Gastrocnemius medialis (tissue), 4 donors: Measurements from ENCODE around the gene MYBPC3. TPM values are rescaled to one million over a fixed set of nuclear protein-coding genes. Genes with fewer than 3 reads are reported as not detected.

Experiments used
- ATAC-seq, 2 donors: fragments of 150-250 bp; one replicate each; pipeline ENCODE4 v1.9.1; 2016
- DNase-seq, 2 donors: peaks; one replicate each; pipeline ENCODE4 v3.0.0-alpha.2; 2019
- H3K27ac ChIP-seq, 4 donors: fragments of 200-600 bp; sonication (generic); 1 replicate in 1 of 4; 2 replicates in 3 of 4; pipeline ENCODE4 v1.5.1; 2016 to 2018; ENCODE audit warnings: mild to moderate bottlenecking in 2 of 4, moderate library complexity in 1 of 4
- H3K27me3 ChIP-seq, 3 donors: fragments of 200-600 bp; sonication (generic) in 2 of 3; 1 replicate in 1 of 3; 2 replicates in 2 of 3; pipeline versions ENCODE4 v1.5.1 to v1.6.0; 2016 to 2019; ENCODE audit warnings: mild to moderate bottlenecking in 1 of 3, moderate library complexity in 1 of 3
- H3K36me3 ChIP-seq, 2 donors: fragments of 200-600 bp; sonication (generic) in 1 of 2; one replicate each; pipeline ENCODE4 v1.5.1; 2017 to 2018
- H3K4me1 ChIP-seq, 2 donors: fragments of 200-600 bp; sonication (generic) in 1 of 2; one replicate each; pipeline ENCODE4 v1.5.1; 2016 to 2017; ENCODE audit warnings: mild to moderate bottlenecking in 2 of 2
- H3K4me3 ChIP-seq, 4 donors: fragments of 200-600 bp; sonication (generic) in 3 of 4; 1 replicate in 1 of 4; 2 replicates in 3 of 4; pipeline ENCODE4 v1.5.1; 2016 to 2019; ENCODE audit warnings: mild to moderate bottlenecking in 2 of 4
- H3K9me3 ChIP-seq, 3 donors: fragments of 200-600 bp; sonication (generic) in 2 of 3; 1 replicate in 1 of 3; 2 replicates in 2 of 3; pipeline ENCODE4 v1.5.1; 2016 to 2019
- POLR2A ChIP-seq, 2 donors: fragments of 450-650 bp; IDR thresholded peaks; one replicate each; pipeline ENCODE4 v1.6.1; 2017; ENCODE audit warnings: antibody characterized with exemption in 2 of 2, mild to moderate bottlenecking in 2 of 2, moderate library complexity in 2 of 2
- in situ Hi-C, 4 donors: fragments of 200-750 bp; cut with MboI; loops; one replicate each; pipeline versions ENCODE4 v1.15.0 to v1.8.0; 2017; ENCODE audit warnings: low sequenced_read_pairs in 4 of 4
- intact Hi-C: fragments of 100-400 bp; cut with DNase I; formaldehyde crosslinking; loops from one replicate; pipeline ENCODE4 v1.15.1; 2023; ENCODE audit warnings: low total_unique reads
- total RNA-seq, 4 donors: library from RNA; depleted of rRNA; stranded (reverse); fragments of >200 nt; gene quantifications; one replicate each; pipeline versions ENCODE4 v1.1.0 to v1.2.3, GENCODE V29; 2016
- TF ChIP-seq, protein P1 (sequence below), 5 experiments: fragments of 450-650 bp in 3 of 5; fragments of 200-600 bp in 2 of 5; sonication (generic) in 2 of 5; IDR thresholded peaks in 4 of 5; conservative IDR thresholded peaks in 1 of 5; 1 replicate in 4 of 5; 2 replicates in 1 of 5; pipeline ENCODE4 v1.5.1; 2016 to 2019; ENCODE audit warnings: antibody characterized with exemption in 5 of 5, mild to moderate bottlenecking in 3 of 5, moderate library complexity in 3 of 5

The MYBPC3 gene
- total RNA-seq, 4 donors from 2014 or later, result 0.07 TPM; not detected in 3

DNA sequence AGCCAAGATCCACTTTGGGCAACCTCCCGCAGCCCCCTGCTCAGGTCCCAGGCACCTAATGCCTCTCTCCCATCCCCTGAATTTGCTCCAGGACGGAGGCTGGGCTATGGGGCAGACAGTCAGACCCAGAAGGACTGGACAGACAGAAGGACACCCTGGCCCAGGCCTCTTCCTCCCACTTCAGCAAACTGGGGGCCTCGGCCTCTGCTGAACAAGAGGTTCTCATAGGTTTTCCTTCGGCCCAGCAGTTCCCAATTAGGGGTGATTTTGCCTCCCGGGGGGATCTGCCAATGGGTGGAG, 22.2 kb upstream of the MYBPC3 start:
- no peak overlapping the region for H3K27ac ChIP-seq
- H3K4me1 ChIP-seq, result peaks cover 0 to 6% of the 10 kb centered on the region in 2 donors
- H3K27me3 ChIP-seq, result no peaks in the 10 kb centered on the region
- H3K9me3 ChIP-seq, result no peaks in the 10 kb centered on the region
- no peak for TF ChIP-seq POLR2A (IDR thresholded peaks at IDR 0.05)
- TF ChIP-seq, protein P1, sequence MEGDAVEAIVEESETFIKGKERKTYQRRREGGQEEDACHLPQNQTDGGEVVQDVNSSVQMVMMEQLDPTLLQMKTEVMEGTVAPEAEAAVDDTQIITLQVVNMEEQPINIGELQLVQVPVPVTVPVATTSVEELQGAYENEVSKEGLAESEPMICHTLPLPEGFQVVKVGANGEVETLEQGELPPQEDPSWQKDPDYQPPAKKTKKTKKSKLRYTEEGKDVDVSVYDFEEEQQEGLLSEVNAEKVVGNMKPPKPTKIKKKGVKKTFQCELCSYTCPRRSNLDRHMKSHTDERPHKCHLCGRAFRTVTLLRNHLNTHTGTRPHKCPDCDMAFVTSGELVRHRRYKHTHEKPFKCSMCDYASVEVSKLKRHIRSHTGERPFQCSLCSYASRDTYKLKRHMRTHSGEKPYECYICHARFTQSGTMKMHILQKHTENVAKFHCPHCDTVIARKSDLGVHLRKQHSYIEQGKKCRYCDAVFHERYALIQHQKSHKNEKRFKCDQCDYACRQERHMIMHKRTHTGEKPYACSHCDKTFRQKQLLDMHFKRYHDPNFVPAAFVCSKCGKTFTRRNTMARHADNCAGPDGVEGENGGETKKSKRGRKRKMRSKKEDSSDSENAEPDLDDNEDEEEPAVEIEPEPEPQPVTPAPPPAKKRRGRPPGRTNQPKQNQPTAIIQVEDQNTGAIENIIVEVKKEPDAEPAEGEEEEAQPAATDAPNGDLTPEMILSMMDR (IDR thresholded peaks at IDR 0.05 in 4 of 5, conservative IDR thresholded peaks at IDR 0.05 in 1 of 5), result no peak
- H3K4me3 ChIP-seq, result no peak overlapping the region
- no peaks in the 10 kb centered on the region for H3K36me3 ChIP-seq
- intact Hi-C loops (loop anchor here (1.0 to 10.0 kb wide), 3 partner anchors 34 to 470 kb away; partner anchors contain the start of genes NUP160 and SLC39A13), in situ Hi-C loops (loop anchor here (5.0 to 25.0 kb wide), 5 partner anchors 33 to 487 kb away; partner anchors contain the start of genes ACP2 (in 2 of the 4) and SLC39A13 (in 1 of the 4))
- DNase-seq, result no peak
- no peak for ATAC-seq

DNA sequence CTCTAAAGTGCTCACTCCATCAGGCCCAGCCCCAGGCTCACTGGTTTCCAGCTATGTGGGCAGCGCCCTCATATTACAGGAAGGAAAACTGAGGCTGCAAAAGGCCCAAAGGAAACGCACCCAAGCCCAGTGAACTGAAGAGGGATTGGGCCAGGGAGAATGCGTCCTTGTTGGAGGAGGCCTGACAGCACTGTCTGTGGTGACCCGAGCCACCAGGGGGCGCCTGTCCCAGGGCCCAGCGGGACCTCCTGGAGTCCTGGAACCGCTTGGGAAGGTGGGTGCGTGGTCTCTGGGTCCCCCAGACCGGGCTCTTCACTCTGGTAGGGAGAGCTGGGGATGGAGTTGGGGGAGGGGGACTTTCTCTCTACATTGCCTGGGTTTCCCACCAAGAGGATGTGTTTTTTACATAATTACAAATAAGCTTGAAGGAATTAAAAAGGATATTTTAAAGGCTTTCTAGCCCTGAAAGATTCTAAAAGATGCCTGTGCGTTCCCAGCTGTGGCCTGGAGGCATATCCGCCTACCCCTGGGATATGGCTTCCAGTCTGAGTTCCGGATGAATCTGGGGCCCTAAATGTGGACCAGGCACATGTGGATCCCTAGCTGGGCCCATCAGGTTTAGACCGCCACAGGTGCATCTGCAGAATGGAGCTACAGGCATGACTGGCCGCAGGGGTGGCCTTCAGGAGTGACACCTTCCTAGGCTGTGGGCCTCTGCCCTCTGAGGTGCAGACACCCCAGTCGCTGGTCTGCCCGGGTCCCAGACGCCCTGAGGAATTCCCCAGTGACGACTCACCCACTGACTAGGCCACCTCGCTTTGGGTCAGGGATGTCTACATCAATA, 21.6 kb upstream of the MYBPC3 start:
- Histone ChIP-seq H3K27ac (peak overlapping the region in 2 of 4 donors; percentile 10 to 37), H3K4me3 (no peak overlapping the region), H3K36me3 (no peaks in the 10 kb centered on the region), H3K9me3 (no peaks in the 10 kb centered on the region), H3K27me3 (no peaks in the 10 kb centered on the region), H3K4me1 (peaks cover 0 to 6% of the 10 kb centered on the region in 2 donors)
- intact Hi-C loops (loop anchor here (1.0 to 10.0 kb wide), 3 partner anchors 34 to 471 kb away; partner anchors contain the start of genes NUP160 and SLC39A13), in situ Hi-C loops (loop anchor here (5.0 to 25.0 kb wide), 5 partner anchors 33 to 487 kb away; partner anchors contain the start of genes ACP2 (in 2 of the 4) and SLC39A13 (in 1 of the 4))
- TF ChIP-seq, protein P1 (IDR thresholded peaks at IDR 0.05 in 4 of 5, conservative IDR thresholded peaks at IDR 0.05 in 1 of 5), result peak; percentile 90 to 97 (median 93)
- TF ChIP-seq POLR2A (IDR thresholded peaks at IDR 0.05), result no peak
- peak; percentile 46 to 71 for DNase-seq
- peak; percentile 78 to 87 for ATAC-seq

DNA sequence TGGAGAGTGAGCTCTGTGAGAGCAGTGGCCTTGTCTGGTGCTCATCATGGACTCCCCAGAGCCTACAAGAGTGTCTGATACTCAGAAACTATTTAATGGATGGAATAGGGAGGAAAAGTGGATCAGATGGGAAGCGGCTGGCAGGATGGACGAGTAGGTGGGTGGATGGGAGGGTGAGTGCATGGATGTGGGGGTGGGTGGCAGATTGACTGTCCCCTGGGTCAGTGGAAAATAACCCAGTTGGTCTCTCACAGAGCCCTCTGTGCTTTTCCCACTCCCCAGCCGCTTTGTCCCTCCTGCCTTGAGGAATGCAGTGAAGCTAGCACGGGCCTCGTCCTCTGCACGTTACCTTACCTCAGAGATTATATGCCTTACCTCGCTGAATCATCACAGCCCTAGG, 19.9 kb upstream of the MYBPC3 start:
- DNase-seq (no peak), ATAC-seq (no peak)
- no peak for TF ChIP-seq POLR2A (IDR thresholded peaks at IDR 0.05)
- TF ChIP-seq, protein P1 (IDR thresholded peaks at IDR 0.05 in 4 of 5, conservative IDR thresholded peaks at IDR 0.05 in 1 of 5), result no peak
- Histone ChIP-seq H3K4me3 (no peak overlapping the region), H3K36me3 (no peaks in the 10 kb centered on the region), H3K27ac (no peak overlapping the region), H3K27me3 (no peaks in the 10 kb centered on the region), H3K9me3 (no peaks in the 10 kb centered on the region), H3K4me1 (peaks cover 0 to 6% of the 10 kb centered on the region in 2 donors)
- intact Hi-C loops, result loop anchor here (10.0 kb wide), 1 partner anchor 472 kb away; the partner anchor contains the start of gene NUP160
- in situ Hi-C loops, result loop anchor here (5.0 to 25.0 kb wide), 5 partner anchors 35 to 485 kb away; partner anchors contain the start of genes ACP2 (in 2 of the 4) and SLC39A13 (in 1 of the 4)

DNA sequence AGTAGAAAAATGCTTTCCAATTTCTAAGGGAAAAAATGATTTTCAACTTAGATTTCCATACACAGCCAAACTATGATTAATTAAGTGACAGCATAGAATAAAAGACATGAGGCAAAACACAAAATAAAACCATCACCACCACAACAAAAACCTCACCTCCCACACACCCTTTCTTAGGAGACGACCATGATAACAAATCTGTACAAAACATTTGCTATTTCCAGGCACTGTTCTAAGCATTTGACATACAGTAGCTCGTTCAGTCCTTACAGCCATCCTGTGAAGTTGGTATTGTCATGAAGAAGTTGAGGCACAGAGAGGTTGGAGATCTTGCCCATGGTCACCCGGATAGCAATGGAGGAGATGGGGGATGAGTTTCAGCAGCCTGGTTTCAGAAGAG, 17.2 kb upstream of the MYBPC3 start:
- no peak overlapping the region for H3K4me3 ChIP-seq
- in situ Hi-C loops, result loop anchor here (5.0 to 25.0 kb wide), 6 partner anchors 33 to 482 kb away; partner anchors contain the start of genes ACP2 (in 2 of the 4) and SLC39A13 (in 1 of the 4)
- H3K9me3 ChIP-seq, result no peaks in the 10 kb centered on the region
- no peaks in the 10 kb centered on the region for H3K36me3 ChIP-seq
- TF ChIP-seq, protein P1 (IDR thresholded peaks at IDR 0.05 in 4 of 5, conservative IDR thresholded peaks at IDR 0.05 in 1 of 5), result no peak
- no peak for TF ChIP-seq POLR2A (IDR thresholded peaks at IDR 0.05)
- H3K27me3 ChIP-seq, result no peaks in the 10 kb centered on the region
- H3K27ac ChIP-seq, result no peak overlapping the region
- H3K4me1 ChIP-seq, result peaks cover 0 to 6% of the 10 kb centered on the region in 2 donors
- no peak for ATAC-seq
- DNase-seq, result no peak
- intact Hi-C loops, result loop anchor here (10.0 kb wide), 1 partner anchor 475 kb away; the partner anchor contains the start of gene NUP160
